Activated T-cell treated with anti-CD3 and anti-CD28 coated beads, Interleukin-2, amount 50 U/mL, for 72 hours (primary cell): Measurements from ENCODE around the gene PPP1R18. TPM values are rescaled to one million over a fixed set of nuclear protein-coding genes. Genes with fewer than 3 reads are reported as not detected.

Source experiments
- ATAC-seq, 2 donors: fragments of 150-1000 bp; cut with Tn5 transposase; replicated peaks in 1 of 2; 2 replicates each; pipeline ENCODE4 v1.10.0; 2021; ENCODE audit warnings: moderate library complexity in 2 of 2, mild to moderate bottlenecking in 1 of 2
- DNase-seq, 2 donors: peaks; one replicate each; pipeline ENCODE4 v3.0.0; 2021 to 2022; ENCODE audit warnings: mixed read lengths in 1 of 2
- H3K27ac Mint-ChIP-seq: one replicate; pipeline ENCODE4 v1.8.0; 2022; ENCODE audit warnings: mild to moderate bottlenecking, moderate library complexity, mixed read lengths
- H3K27me3 Mint-ChIP-seq: one replicate; pipeline ENCODE4 v1.8.0; 2022; ENCODE audit warnings: low read depth, mixed read lengths
- H3K36me3 Mint-ChIP-seq, 2 donors: one replicate each; pipeline ENCODE4 v1.8.0; 2022; ENCODE audit warnings: mixed read lengths in 2 of 2, mild to moderate bottlenecking in 1 of 2; ENCODE audit not compliant: insufficient read depth in 2 of 2
- H3K4me1 Mint-ChIP-seq: one replicate; pipeline ENCODE4 v1.8.0; 2022; ENCODE audit warnings: low read depth, mixed read lengths
- H3K4me3 Mint-ChIP-seq, 2 donors: one replicate each; pipeline ENCODE4 v1.8.0; 2022; ENCODE audit warnings: mild to moderate bottlenecking in 2 of 2, mixed read lengths in 2 of 2, moderate library complexity in 2 of 2
- H3K9me3 Mint-ChIP-seq, 2 donors: one replicate each; pipeline ENCODE4 v1.8.0; 2022; ENCODE audit warnings: mixed read lengths in 2 of 2
- total RNA-seq, 2 donors: library from RNA; stranded (reverse); gene quantifications; one replicate each; pipeline ENCODE4 v1.2.3, GENCODE V29; 2022

Gene PPP1R18
- total RNA-seq, 2 donors from 2014 or later: 179 to 200 TPM

GRCh38 chr6:30689022-30689865 lies 2.8 kb upstream of the PPP1R18 start:
- no peaks in the 10 kb centered on the region for H3K27me3 Mint-ChIP-seq
- H3K9me3 Mint-ChIP-seq: no peaks in the 10 kb centered on the region
- ATAC-seq (no peak), DNase-seq (no peak)
- H3K36me3 Mint-ChIP-seq: peaks cover 16 to 22% of the 10 kb centered on the region in 2 donors
- peak overlapping the region; percentile 96 to 98 for H3K4me3 Mint-ChIP-seq
- H3K4me1 Mint-ChIP-seq: peaks cover 41% of the 10 kb centered on the region
- H3K27ac Mint-ChIP-seq: peak overlapping the region; percentile 27

- no peaks in the 10 kb centered on the region for H3K9me3 Mint-ChIP-seq
- H3K36me3 Mint-ChIP-seq: peaks cover 22 to 26% of the 10 kb centered on the region in 2 donors
- peaks cover 41% of the 10 kb centered on the region for H3K4me1 Mint-ChIP-seq
- ATAC-seq (no peak), DNase-seq (no peak)
- H3K27me3 Mint-ChIP-seq: no peaks in the 10 kb centered on the region
- H3K27ac Mint-ChIP-seq: no peak overlapping the region
- H3K4me3 Mint-ChIP-seq: peak overlapping the region; percentile 96 to 98
Measured at GRCh38 chr6:30688569-30688968, 2.1 kb upstream of the PPP1R18 start.

GRCh38 chr6:30687659-30688431 lies 1.4 kb upstream of the PPP1R18 start:
- Mint-ChIP-seq H3K4me1 (peaks cover 41% of the 10 kb centered on the region), H3K9me3 (no peaks in the 10 kb centered on the region), H3K27me3 (no peaks in the 10 kb centered on the region), H3K4me3 (peak overlapping the region; percentile 96 to 98), H3K27ac (peak overlapping the region; percentile 63), H3K36me3 (peaks cover 25 to 29% of the 10 kb centered on the region in 2 donors)
- DNase-seq (no peak), ATAC-seq (no peak)

GRCh38 chr6:30686908-30687658 lies 638 bp upstream of the PPP1R18 start:
- no peaks in the 10 kb centered on the region for H3K9me3 Mint-ChIP-seq
- peaks cover 29 to 33% of the 10 kb centered on the region in 2 donors for H3K36me3 Mint-ChIP-seq
- peak; percentile 37 to 42 for ATAC-seq
- peak; percentile 81 to 86 for DNase-seq
- H3K27me3 Mint-ChIP-seq: no peaks in the 10 kb centered on the region
- peak overlapping the region; percentile 96 to 98 for H3K4me3 Mint-ChIP-seq
- H3K4me1 Mint-ChIP-seq: peaks cover 41% of the 10 kb centered on the region
- H3K27ac Mint-ChIP-seq: peak overlapping the region; percentile 68

- ATAC-seq (no peak), DNase-seq (peak; percentile 42 to 48)
- H3K27ac Mint-ChIP-seq: peak overlapping the region; percentile 95
- H3K27me3 Mint-ChIP-seq: no peaks in the 10 kb centered on the region
- H3K4me3 Mint-ChIP-seq: peak overlapping the region; percentile 96 to 98
- H3K9me3 Mint-ChIP-seq: no peaks in the 10 kb centered on the region
- H3K4me1 Mint-ChIP-seq: peaks cover 42% of the 10 kb centered on the region
- H3K36me3 Mint-ChIP-seq: peaks cover 36 to 47% of the 10 kb centered on the region in 2 donors
Measured at GRCh38 chr6:30685157-30686008, 1.1 kb downstream of the PPP1R18 start.

- Mint-ChIP-seq H3K9me3 (no peaks in the 10 kb centered on the region), H3K27me3 (no peaks in the 10 kb centered on the region), H3K4me3 (peak overlapping the region; percentile 96 to 98), H3K27ac (peak overlapping the region; percentile 95), H3K4me1 (peaks cover 42% of the 10 kb centered on the region), H3K36me3 (peaks cover 38 to 52% of the 10 kb centered on the region in 2 donors)
- DNase-seq: peak; percentile 62 to 69
- no peak for ATAC-seq
Measured at GRCh38 chr6:30684386-30685156, 1.9 kb downstream of the PPP1R18 start.

- H3K27ac Mint-ChIP-seq: peak overlapping the region; percentile 72
- no peaks in the 10 kb centered on the region for H3K9me3 Mint-ChIP-seq
- ATAC-seq: no peak
- H3K4me1 Mint-ChIP-seq: peaks cover 42% of the 10 kb centered on the region
- peaks cover 39 to 56% of the 10 kb centered on the region in 2 donors for H3K36me3 Mint-ChIP-seq
- H3K4me3 Mint-ChIP-seq: peak overlapping the region; percentile 96 to 98
- no peaks in the 10 kb centered on the region for H3K27me3 Mint-ChIP-seq
- no peak for DNase-seq
Measured at GRCh38 chr6:30683980-30684338, 2.5 kb downstream of the PPP1R18 start.

- Mint-ChIP-seq H3K27ac (peak overlapping the region; percentile 72), H3K4me1 (peaks cover 42% of the 10 kb centered on the region), H3K36me3 (peaks cover 40 to 60% of the 10 kb centered on the region in 2 donors), H3K9me3 (no peaks in the 10 kb centered on the region), H3K4me3 (peak overlapping the region; percentile 96 to 98), H3K27me3 (no peaks in the 10 kb centered on the region)
- ATAC-seq (no peak), DNase-seq (no peak)
Measured at GRCh38 chr6:30683183-30683979, 3.1 kb downstream of the PPP1R18 start.

- Mint-ChIP-seq H3K27ac (peak overlapping the region; percentile 94), H3K4me1 (peaks cover 33% of the 10 kb centered on the region), H3K4me3 (peak overlapping the region; percentile 96 to 98), H3K9me3 (no peaks in the 10 kb centered on the region), H3K27me3 (no peaks in the 10 kb centered on the region), H3K36me3 (peaks cover 40 to 62% of the 10 kb centered on the region in 2 donors)
- DNase-seq: peak; percentile 90
- ATAC-seq: peak; percentile 69 to 75
Measured at GRCh38 chr6:30682143-30683117, 4.0 kb downstream of the PPP1R18 start.

- DNase-seq (peak in 1 of 2 donors; percentile 27), ATAC-seq (peak in 1 of 2 donors; percentile 1)
- H3K27me3 Mint-ChIP-seq: no peaks in the 10 kb centered on the region
Measured at GRCh38 chr6:30681766-30682142, 4.7 kb downstream of the PPP1R18 start.

More at GRCh38 chr6:30681766-30682142, 4.7 kb downstream of the PPP1R18 start:
- Mint-ChIP-seq H3K9me3 (no peaks in the 10 kb centered on the region), H3K4me3 (peak overlapping the region; percentile 96 to 98), H3K4me1 (peaks cover 33% of the 10 kb centered on the region), H3K27ac (peak overlapping the region; percentile 94), H3K36me3 (peaks cover 40 to 60% of the 10 kb centered on the region in 2 donors)
